Ovary (tissue), 3 donors: ENCODE measurements around the gene PRKCH.

ENCODE experiments used
- POLR2A ChIP-seq: fragments of 450-650 bp; IDR thresholded peaks from one replicate; pipeline ENCODE4 v1.6.1; 2017; ENCODE audit warnings: antibody characterized with exemption, mild to moderate bottlenecking, moderate library complexity
- TF ChIP-seq, protein P1 (sequence below), 3 donors: fragments of 450-650 bp in 2 of 3; fragments of 200-600 bp in 1 of 3; IDR thresholded peaks; one replicate each; pipeline versions ENCODE4 v1.5.1 to v1.8.0; 2016 to 2022; ENCODE audit warnings: antibody characterized with exemption in 3 of 3, mild to moderate bottlenecking in 1 of 3
- donor health status: DM: no; HTN: no; CAD: no.

DNA sequence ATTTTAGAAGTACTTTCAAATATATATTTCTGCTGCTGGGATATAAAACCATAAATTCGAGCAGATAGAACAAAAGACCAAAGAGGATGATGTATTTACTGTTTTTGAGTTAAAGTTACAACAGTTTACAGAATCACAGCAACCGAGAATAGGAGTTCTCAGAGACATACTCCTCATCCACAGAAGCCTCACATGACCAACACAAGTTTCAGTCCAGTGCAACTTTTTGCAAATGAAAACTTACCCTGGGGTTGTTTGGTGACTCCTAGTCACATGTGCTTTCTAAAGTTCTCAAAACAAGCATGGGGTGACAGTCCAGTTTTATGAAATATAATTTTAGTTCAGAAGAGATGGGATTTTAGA lies 117.1 kb downstream of the PRKCH start:
- TF ChIP-seq, protein P1, sequence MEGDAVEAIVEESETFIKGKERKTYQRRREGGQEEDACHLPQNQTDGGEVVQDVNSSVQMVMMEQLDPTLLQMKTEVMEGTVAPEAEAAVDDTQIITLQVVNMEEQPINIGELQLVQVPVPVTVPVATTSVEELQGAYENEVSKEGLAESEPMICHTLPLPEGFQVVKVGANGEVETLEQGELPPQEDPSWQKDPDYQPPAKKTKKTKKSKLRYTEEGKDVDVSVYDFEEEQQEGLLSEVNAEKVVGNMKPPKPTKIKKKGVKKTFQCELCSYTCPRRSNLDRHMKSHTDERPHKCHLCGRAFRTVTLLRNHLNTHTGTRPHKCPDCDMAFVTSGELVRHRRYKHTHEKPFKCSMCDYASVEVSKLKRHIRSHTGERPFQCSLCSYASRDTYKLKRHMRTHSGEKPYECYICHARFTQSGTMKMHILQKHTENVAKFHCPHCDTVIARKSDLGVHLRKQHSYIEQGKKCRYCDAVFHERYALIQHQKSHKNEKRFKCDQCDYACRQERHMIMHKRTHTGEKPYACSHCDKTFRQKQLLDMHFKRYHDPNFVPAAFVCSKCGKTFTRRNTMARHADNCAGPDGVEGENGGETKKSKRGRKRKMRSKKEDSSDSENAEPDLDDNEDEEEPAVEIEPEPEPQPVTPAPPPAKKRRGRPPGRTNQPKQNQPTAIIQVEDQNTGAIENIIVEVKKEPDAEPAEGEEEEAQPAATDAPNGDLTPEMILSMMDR (IDR thresholded peaks at IDR 0.05): no peak
- TF ChIP-seq POLR2A: no peak
